Stimulated activated CD8-positive, alpha-beta memory T cell treated with anti-CD3 and anti-CD28 coated beads, Interleukin-4, amount 100 ng/mL, for 48 hours (primary cell): ENCODE measurements around the gene PRKAB1.
"Not testable (repeated sequence)": the region's sequence is repeated elsewhere in the genome, so short reads cannot be mapped to it uniquely, and the experiment has no call there.

Experiments used
- DNase-seq: peaks from one replicate; pipeline ENCODE4 v3.0.0-alpha.2; 2020

Gene PRKAB1

GRCh38 chr12:119686355-119686754 lies 18.4 kb downstream of the PRKAB1 start:
- DNase-seq, result no peak

GRCh38 chr12:119686776-119687175 lies 18.8 kb downstream of the PRKAB1 start:
- DNase-seq, result no peak

- no peak for DNase-seq
These were observed 19.5 kb downstream of the PRKAB1 start for GRCh38 chr12:119687406-119687805.

DNA sequence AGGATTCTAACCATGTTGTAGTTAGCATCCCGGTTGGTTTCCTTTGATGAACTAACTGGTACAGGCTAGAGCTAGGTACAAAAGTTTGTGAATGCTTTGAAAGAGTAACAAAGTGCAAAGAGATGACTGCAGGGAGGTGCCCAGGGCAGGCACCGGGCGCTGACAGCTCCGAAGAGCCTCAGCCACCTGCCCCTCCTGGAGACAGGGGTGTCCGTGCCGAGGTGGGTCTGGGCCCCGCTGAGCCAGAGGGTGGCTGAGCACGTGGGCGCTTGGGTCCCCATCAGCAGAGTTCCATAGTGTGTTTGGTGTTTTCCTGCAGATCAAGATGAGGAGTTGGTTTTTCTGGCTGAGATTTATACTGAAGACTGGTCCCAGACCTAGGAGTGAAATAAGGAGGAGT lies 19.9 kb downstream of the PRKAB1 start:
- no peak for DNase-seq

DNA sequence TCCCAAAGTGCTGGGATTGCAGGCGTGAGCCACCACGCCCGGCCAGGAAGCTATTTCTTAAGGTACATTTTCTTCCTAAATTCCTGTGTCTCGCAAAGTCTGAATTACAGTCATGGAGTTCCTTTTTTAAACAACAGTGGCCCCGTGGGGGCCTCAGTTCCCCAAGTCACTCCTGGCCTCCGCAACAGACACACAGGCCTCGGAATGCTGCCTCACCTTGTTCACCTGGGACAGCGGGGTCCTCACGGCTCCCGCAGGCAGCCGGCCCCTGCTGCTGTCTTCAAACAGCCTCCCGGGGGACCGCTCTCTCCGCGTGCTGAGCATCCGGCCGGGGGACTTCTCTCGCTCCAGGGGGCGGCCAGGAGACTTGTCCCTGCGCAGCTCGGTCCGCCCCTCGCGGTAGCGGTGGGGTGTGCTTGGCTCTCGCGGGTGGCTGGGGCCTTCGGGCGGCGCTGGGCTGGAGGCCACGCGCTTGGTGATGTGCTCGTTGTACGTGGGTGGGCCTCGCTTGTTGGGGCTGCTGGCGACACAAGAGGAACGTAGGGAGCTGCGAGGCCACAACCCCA lies 22.1 kb downstream of the PRKAB1 start:
- DNase-seq, result no peak

- DNase-seq, result no peak
These were observed 23.4 kb downstream of the PRKAB1 start for GRCh38 chr12:119691202-119691810.

DNA sequence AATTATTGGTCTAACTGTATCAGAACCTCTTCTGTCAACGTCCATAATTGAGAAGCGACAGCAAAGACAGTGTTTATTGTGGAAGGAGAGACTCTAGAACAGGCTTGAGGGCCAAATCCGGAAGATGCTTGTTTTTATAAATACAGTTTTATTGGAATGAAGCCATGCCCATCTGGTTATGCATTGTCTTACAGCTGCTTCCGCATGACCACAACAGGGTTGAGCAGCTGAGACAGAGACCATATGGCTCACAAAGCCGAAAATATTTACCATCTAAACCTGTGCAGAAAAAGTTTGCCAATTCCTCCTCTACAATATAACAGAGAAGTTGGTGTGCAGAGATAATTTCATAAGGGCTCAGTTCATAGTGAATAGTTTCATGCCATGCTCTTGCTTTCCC lies 24.5 kb downstream of the PRKAB1 start:
- no peak for DNase-seq

DNA sequence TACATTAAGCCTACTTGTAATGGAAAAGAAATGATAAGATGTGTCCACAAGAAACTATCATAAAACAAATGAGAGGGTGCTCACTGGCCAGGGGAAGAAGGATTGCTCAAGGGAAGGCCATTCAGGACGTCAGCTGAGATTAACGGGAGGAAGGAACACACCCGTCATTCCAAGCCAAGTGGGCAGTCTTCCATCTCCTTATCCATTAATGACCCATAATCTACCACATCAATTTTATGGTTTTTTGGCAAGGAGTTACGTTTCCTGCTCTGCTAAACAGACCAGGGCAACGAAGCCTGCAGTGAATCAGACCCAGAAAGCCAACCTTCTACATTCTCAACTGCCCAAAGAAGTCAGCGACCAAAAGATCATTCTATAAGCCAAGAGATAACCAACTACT lies 25.1 kb downstream of the PRKAB1 start:
- no peak for DNase-seq

- DNase-seq, result no peak
These were observed 25.6 kb downstream of the PRKAB1 start for GRCh38 chr12:119693511-119693910.

GRCh38 chr12:119694111-119694510 lies 26.2 kb downstream of the PRKAB1 start:
- no peak for DNase-seq

DNA sequence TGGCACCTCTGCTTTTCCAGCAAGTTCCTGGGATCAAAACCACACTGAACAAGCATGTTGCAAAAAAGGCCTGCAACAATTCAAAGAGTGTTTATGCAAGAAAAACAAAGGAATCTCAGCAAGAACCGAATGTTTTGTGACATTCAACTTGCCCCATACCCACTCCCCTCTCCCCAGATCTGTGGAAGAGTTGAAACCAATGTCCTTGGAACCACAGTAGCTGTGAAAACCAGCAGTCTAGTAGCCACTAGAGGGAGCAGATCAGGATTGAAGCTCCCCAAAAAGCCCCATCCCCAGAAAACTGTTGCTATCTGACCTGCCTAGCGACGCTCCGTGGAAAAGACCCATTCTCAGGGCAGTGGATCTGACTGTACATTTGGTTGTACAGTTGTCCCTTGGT lies 27.1 kb downstream of the PRKAB1 start:
- no peak for DNase-seq

- no peak for DNase-seq
These were observed 29.0 kb downstream of the PRKAB1 start for GRCh38 chr12:119696943-119697342.

- DNase-seq, result no peak
These were observed 31.3 kb downstream of the PRKAB1 start for GRCh38 chr12:119699199-119699760.

GRCh38 chr12:119700078-119700477 lies 32.1 kb downstream of the PRKAB1 start:
- DNase-seq, result no peak

DNA sequence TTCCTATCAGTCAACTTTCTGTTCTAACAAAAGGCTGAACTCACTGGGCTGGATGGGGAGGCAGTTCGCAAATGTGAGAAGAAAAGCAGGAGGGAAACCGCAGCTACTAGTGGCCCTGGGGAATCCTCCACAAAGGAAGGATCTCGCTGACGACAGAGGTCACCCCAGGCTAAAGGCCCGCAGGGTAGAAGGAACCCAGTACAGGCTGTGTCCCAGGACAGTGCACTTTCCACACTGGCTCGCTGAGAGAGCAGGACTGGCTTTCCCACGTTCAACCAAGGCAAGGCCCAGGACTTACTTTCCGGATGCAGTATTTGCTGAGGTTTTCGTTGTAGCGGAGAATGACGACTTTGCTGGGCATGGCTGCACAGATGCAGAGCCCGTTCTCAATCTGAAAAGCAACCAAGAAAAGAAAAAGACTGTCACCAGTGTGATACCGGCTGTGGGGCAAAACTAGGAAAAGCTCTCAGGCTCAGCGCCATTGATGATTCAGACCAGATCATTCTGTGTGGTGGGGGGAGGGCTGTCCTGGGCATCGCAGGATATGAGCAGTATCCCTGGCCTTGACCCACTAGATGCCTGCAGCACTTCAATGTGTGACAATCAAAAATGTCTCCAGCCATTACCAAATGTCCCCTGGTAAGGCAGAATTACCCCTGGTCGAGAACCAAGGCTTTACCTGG lies 36.3 kb downstream of the PRKAB1 start:
- DNase-seq, result no peak

DNA sequence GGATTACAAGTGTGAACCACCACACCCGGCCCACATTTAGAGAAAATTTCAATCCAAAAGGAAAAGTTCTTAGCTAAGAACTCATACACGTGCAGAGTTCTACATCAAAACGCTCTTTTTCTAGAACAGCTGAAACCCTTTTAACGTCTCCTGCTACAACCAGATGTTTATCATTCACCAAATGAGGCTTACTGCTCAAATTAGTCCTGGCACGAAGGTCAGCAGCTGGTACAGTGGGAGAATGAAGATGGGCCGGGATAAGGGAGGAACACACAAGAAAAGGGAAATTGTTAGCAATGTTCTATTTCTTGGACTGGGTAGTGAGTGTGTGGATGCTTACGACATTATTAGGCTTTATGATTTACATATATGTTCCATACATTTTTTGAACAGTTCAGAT lies 37.2 kb downstream of the PRKAB1 start:
- no peak for DNase-seq

- DNase-seq, result not testable (repeated sequence)
These were observed 38.5 kb downstream of the PRKAB1 start for GRCh38 chr12:119706427-119706826.

- DNase-seq, result no peak
These were observed 42.5 kb downstream of the PRKAB1 start for GRCh38 chr12:119710374-119710964.

DNA sequence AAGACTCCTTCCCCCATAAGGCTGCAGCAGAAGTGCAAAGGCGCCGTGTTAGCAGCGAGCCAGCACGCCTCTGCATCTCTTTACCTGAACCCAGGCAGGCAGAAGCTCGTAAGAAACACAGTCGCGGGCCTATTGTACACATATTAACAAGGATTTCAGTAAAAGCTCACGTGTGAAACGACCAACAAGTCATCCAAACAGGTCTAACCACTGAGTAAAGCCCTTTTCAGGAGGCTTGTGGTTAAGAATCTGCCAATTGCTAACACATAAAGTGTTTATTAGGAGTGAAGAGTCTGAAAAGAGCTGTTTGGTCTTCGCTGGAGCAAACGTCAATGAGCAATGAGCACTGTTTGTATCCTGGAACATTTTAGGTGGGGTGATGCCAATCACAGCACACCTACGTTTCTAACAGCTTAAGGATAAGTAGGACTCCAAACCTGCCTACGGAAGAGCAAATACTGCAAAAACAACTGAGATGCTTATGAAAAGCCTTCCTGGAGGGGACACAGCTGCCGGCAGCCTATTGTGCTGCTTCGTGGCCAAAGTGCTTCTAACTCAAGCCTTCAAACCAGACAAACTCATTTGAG lies 43.1 kb downstream of the PRKAB1 start:
- DNase-seq, result no peak

GRCh38 chr12:119711693-119712092 lies 43.8 kb downstream of the PRKAB1 start:
- DNase-seq, result no peak

- no peak for DNase-seq
These were observed 44.8 kb downstream of the PRKAB1 start for GRCh38 chr12:119712721-119713120.

- no peak for DNase-seq
These were observed 45.7 kb downstream of the PRKAB1 start for GRCh38 chr12:119713551-119714031.

DNA sequence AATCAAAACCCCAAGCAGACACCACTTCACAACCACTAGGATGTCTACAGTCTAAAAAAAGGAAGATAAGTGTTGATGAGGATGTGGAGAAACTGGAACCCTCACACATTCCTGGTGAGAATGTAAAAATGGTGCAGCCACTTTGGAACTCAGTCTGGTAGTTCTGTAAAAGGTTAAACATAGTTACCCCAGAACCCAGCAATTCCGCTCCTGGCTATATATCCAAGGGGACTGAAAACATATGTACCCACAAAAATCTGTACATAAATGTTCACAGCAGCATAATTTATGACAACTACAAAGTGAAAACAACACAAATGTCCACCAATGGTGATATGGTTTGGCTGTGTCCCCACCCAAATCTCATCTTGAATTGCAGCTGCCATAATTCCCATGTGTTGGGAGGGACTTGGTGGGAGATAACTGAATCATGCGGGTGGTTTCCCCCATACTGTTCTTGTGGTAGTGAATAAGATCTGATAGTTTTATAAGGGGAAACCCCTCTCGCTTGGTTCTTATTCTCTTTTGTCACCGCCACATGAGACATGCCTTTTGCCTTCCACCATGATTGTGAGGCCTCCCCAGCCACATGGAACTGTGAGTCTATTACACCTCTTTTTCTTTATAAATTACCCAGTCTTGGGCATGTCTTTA lies 46.8 kb downstream of the PRKAB1 start:
- no peak for DNase-seq
